Tibial nerve (tissue), 4 donors: ENCODE measurements around the gene PCDH9.

Experiments used
- EP300 ChIP-seq, 2 donors: sonication (generic); formaldehyde crosslinking; IDR thresholded peaks; one replicate each; pipeline ENCODE4 v1.6.1; 2017; ENCODE audit warnings: antibody characterized with exemption in 2 of 2, mild to moderate bottlenecking in 1 of 2
- POLR2A ChIP-seq, 2 donors: fragments of 450-650 bp; IDR thresholded peaks; one replicate each; pipeline ENCODE4 v1.6.1; 2017; ENCODE audit warnings: antibody characterized with exemption in 2 of 2, mild to moderate bottlenecking in 2 of 2, moderate library complexity in 2 of 2
- TF ChIP-seq, protein P1 (sequence below), 5 experiments: fragments of 200-600 bp in 3 of 5; fragments of 450-650 bp in 2 of 5; sonication (generic) in 3 of 5; IDR thresholded peaks; one replicate each; pipeline ENCODE4 v1.5.1; 2016 to 2019; ENCODE audit warnings: antibody characterized with exemption in 5 of 5, mild to moderate bottlenecking in 3 of 5, moderate library complexity in 2 of 5

- TF ChIP-seq, protein P1, sequence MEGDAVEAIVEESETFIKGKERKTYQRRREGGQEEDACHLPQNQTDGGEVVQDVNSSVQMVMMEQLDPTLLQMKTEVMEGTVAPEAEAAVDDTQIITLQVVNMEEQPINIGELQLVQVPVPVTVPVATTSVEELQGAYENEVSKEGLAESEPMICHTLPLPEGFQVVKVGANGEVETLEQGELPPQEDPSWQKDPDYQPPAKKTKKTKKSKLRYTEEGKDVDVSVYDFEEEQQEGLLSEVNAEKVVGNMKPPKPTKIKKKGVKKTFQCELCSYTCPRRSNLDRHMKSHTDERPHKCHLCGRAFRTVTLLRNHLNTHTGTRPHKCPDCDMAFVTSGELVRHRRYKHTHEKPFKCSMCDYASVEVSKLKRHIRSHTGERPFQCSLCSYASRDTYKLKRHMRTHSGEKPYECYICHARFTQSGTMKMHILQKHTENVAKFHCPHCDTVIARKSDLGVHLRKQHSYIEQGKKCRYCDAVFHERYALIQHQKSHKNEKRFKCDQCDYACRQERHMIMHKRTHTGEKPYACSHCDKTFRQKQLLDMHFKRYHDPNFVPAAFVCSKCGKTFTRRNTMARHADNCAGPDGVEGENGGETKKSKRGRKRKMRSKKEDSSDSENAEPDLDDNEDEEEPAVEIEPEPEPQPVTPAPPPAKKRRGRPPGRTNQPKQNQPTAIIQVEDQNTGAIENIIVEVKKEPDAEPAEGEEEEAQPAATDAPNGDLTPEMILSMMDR (IDR thresholded peaks at IDR 0.05): no peak
- TF ChIP-seq EP300 (IDR thresholded peaks at IDR 0.05) (no peak), POLR2A (IDR thresholded peaks at IDR 0.05) (no peak)
Observed at GRCh38 chr13:67018775-67019174, 211.4 kb downstream of the PCDH9 start.
